GM19023 (cell line): ENCODE data around the gene PMIS2.
A peak's percentile ranks its signal among the peaks of the same experiment; 100 is the strongest.

Experiments
- ATAC-seq: cut with Tn5 transposase; IDR thresholded peaks from one replicate; pipeline ENCODE4 v1.9.1; 2021; ENCODE audit warnings: mild to moderate bottlenecking, moderate library complexity; ENCODE audit not compliant: unreplicated experiment

The PMIS2 gene

GRCh38 chr19:35556025-35556590, 29.9 kb upstream of the PMIS2 start:
- no peak for ATAC-seq

- no peak for ATAC-seq
These were observed 29.0 kb upstream of the PMIS2 start for GRCh38 chr19:35556846-35557538.

GRCh38 chr19:35557539-35558399, 28.2 kb upstream of the PMIS2 start:
- ATAC-seq: no peak

DNA sequence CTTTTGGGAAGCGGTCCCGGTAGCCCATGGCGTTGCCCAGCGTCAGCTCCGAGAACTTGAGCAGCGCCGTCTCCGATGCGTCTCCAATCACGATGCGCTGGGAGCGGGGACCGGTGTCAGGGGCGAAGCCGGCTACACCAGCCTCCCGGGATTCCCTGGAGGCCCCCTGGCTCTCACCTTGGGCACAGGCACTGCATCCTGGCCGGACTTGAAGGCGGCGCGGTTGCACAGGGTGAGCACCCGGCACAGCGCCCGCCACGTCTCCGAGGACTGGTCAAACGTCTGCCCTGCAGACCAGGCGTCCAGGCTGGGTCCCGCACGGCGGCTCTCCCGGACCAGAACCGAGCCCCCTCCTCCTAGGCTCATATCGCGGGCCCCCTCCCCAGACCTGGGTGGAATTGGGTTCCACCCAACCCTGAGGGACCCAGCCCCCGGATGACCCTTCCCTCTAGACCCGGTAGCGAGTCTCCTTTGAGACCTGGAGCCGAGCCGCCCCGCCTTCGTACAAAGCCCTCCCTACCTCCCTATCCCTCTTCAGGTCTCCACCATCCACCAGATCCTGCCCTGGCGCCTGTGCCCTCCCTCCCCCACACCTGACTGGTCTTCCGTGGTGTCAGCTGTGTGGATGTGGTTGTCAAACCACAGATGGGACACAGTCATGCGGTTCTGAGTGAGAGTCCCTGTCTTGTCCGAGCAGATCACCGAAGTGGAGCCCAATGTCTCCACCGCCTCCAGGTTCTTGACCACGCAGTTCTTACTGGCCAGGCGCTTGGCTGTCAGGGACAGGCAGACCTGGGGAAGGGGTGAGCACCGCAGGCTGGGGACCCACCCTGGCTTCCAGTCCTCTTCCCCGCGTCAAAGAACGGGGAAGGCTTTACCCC, 27.3 kb upstream of the PMIS2 start:
- no peak for ATAC-seq

- ATAC-seq: peak; percentile 54
These were observed 26.7 kb upstream of the PMIS2 start for GRCh38 chr19:35559281-35559659.

GRCh38 chr19:35559781-35560180, 26.2 kb upstream of the PMIS2 start:
- no peak for ATAC-seq

DNA sequence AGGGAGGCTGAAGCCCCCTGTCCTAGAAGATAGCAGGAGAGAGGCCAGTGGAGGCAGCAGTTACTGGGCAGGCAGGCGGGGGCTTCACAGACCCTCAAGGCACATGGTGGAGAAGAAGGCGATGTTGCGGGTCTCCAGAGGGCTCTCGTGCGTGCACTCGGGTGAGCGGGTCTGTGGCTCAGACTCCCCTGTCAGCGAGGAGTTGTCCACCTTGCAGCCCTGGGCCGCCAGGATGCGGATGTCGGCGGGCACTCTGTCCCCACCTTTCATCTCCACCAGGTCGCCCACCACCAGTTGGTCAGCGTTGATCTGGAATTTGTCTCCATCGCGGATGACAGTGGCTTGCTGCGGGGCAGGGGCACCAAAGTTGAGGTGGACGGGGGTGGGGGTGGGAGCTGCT, 25.7 kb upstream of the PMIS2 start:
- ATAC-seq: no peak

- no peak for ATAC-seq
These were observed 25.3 kb upstream of the PMIS2 start for GRCh38 chr19:35560677-35561076.

- no peak for ATAC-seq
These were observed 24.5 kb upstream of the PMIS2 start for GRCh38 chr19:35561436-35561835.

DNA sequence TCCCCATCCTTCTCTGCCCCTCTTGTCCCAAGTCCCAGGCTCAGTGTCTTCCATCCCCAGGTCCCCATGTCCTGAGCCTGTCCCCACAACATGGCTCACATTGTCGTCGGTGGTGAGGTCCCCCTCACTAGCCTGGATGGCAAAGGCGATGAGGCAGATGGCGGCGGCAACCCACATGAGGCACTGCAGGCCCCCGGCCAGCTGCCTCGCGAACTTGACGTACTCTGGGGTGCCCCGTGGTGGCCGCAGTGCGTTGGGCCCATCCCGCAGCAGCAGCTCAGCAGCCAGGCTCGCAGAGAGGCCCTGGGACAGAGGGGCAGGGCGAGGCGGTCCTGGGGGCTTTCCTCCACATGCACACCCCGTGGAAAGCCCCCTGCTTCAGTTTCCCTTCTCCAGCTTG, 23.6 kb upstream of the PMIS2 start:
- ATAC-seq: no peak

DNA sequence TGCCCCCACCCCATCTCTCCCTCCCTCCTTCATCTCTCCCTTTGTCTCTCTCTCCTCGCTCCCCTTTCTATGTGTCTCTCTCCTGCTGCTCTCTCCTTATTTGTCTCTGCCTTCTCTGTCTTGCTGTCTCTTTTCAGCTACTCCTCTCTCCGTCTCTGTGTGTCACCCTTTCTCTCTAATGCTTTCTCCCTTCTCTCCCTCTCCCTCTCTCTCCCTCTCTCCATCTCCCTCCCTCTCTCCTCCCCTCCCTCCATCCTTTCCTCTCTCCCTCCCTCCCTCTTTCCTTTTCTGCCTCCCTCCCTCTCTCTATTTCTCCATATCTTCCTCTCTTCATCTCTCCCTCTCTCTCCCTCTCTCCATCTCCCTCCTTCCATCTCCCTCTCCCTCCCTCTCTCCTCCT, 23.2 kb upstream of the PMIS2 start:
- ATAC-seq: no peak

- ATAC-seq: no peak
These were observed 22.7 kb upstream of the PMIS2 start, which contains the start of gene ATP4A for GRCh38 chr19:35563207-35563829. TSS of gene ATP4A (minus strand) at chr19:35563658. CDS start at chr19:35563629, 29 bp downstream.

DNA sequence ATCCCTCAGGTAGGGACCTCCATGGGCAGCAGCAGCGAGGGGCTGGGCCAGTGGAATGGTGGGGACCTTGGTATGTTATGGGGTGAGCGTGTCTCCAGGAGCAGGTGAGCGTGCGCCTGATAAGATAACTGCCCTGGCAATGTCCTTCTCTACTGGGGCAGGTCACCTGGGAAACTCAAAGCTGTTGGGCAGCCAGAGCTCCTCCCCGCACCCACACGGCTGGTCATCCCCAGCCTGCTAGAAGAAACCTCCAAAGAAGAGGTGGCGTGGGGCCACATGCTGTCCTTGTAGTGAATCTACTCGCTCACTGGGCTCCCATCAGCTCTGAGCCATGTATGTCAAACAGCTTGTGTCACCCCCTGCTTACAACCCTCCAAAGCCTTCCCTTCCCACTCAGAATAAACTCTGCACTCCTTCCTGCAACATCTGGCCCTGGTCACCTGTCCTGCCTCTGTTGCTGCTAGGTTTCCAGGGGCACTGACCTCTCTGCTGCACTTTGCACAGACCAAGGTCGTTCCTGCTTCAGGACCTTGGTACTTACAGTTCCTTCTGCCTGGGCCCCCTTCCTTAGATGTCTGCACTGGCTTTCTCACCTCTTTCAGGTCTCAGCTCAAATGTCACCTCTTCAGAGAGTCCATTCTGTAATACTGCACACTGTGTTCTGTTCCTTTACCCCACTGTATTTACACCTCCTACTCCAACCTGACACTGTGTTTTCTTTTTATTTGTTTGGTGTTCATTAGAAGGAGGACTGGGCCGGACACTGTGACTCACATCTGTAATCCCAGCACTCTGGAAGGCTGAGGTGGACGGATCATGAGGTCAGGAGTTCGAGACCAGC, 20.7 kb upstream of the PMIS2 start:
- ATAC-seq: no peak

DNA sequence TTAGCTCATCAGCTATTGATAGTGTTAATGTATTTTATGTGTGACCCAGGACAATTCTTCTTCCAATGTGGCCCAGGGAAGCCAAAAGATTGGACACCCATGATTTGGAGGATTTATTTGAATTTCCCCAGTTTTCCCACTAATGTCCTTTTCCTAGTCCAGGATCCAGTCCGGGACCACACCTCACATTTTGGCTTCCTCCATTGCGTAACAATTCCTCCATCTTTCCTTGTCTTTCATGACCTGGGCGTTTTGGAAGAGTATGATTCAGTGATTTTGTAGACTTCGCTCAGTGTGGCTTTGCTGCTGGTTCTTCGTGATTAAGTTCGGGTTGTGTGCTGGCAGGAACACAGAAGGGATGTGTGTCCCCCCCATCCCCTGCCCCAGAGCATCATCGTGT, 19.2 kb upstream of the PMIS2 start:
- no peak for ATAC-seq

- ATAC-seq: no peak
These were observed 16.6 kb upstream of the PMIS2 start for GRCh38 chr19:35569281-35569781.

DNA sequence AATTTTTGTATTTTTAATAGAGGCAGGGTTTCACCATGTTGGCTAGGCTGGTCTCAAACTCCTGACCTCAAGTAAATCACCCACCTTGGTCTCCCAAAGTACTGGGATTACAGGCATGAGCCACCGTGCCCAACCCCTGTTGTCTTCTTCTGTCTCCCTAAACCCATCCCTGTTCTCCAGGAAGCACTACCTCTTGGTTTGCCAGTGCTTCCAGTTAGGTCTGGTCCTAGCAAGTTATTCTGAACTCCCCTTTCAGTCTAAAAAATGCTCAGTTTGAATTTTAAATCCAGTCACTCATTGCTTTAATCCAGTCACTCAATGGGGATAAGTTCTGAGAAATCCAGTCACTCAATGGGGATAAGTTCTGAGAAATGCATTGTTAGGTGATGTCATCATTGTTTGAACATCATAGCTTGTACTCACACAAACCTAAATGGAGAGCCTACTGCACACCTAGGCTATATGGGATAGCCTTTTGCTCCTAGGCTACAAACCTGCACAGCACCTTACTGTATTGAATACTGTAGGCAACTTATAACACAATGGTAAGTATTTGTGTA, 14.5 kb upstream of the PMIS2 start:
- no peak for ATAC-seq

- ATAC-seq: no peak
These were observed 8.1 kb upstream of the PMIS2 start for GRCh38 chr19:35577918-35578317.

DNA sequence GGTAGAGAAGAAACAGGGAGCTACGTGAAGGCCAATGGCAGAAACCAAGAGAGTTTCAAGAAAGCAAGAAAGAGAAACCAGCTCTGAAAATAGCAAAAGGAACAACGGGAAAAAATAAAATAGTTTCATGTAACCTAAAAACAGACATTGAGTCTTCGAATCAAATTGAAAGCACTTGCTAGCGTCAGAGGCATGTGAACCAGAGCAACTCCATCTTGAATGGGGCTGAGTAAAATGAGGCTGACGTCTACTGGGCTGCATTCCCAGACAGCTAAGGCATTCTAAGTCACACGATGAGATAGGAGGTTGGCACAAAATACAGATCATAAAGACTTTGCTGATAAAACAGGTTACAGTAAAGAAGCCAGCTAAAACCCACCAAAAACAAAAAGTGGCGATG, 7.3 kb upstream of the PMIS2 start:
- ATAC-seq: no peak

DNA sequence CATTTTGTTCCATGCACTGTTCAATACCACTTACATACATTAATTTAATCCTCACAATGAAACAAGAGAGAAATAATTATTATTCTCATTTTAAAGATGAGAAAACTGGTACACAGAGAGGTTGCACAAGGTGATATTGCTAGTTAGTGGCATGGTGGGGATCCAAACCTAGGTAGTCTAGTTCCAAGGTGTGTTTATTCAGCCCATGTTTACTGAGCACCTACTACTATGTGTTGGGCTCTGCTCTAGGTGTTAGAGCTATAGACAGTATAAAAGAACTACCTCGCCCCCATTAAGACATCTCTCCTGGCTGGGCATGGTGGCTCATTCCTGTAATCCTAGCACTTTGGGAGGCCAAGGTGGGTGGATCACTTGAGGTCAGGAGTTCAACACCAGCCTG, 3.2 kb upstream of the PMIS2 start:
- ATAC-seq: no peak
